Activated CD4-positive, alpha-beta T cell treated with anti-CD3 and anti-CD28 coated beads for 36 hours (primary cell): Measurements from ENCODE around the gene SH2D5. TPM values are rescaled to one million over a fixed set of nuclear protein-coding genes. Genes with fewer than 3 reads are reported as not detected.
"Not testable (repeated sequence)": the region's sequence is repeated elsewhere in the genome, so short reads cannot be mapped to it uniquely, and the experiment has no call there.

ENCODE experiments used
- ATAC-seq: fragments of 200-7000 bp; cut with Tn5 transposase; one replicate; pipeline ENCODE4 v1.10.0; 2021; ENCODE audit warnings: mild to moderate bottlenecking, moderate library complexity
- CTCF ChIA-PET: fragments of 350-600 bp; sonication (Branson Sonifier 250); formaldehyde crosslinking; loops from one replicate; lab custom pipeline; 2021; ENCODE audit warnings: antibody characterized with exemption; lab: Charles Lee
- POLR2A ChIA-PET: fragments of 350-600 bp; sonication (Branson Sonifier 250); formaldehyde crosslinking; loops from one replicate; lab custom pipeline; 2021; ENCODE audit warnings: antibody characterized with exemption, inconsistent platforms; lab: Charles Lee
- DNase-seq: peaks from one replicate; pipeline ENCODE4 v3.0.0-alpha.2; 2020
- H3K27ac Mint-ChIP-seq: one replicate; pipeline ENCODE4 v1.8.0; 2021; ENCODE audit warnings: mixed read lengths
- H3K27me3 Mint-ChIP-seq: one replicate; pipeline ENCODE4 v1.8.0; 2021; ENCODE audit warnings: mixed read lengths
- H3K36me3 Mint-ChIP-seq: one replicate; pipeline ENCODE4 v1.8.0; 2021; ENCODE audit warnings: low read depth, mixed read lengths
- H3K4me1 Mint-ChIP-seq: one replicate; pipeline ENCODE4 v1.8.0; 2021; ENCODE audit warnings: mixed read lengths
- H3K4me3 Mint-ChIP-seq: one replicate; pipeline ENCODE4 v1.8.0; 2021; ENCODE audit warnings: mild to moderate bottlenecking, moderate library complexity, mixed read lengths
- H3K9me3 Mint-ChIP-seq: one replicate; pipeline ENCODE4 v1.8.0; 2021; ENCODE audit warnings: low read depth, mixed read lengths
- intact Hi-C, 2 experiments: fragments of 100-400 bp; cut with DNase I in 1 of 2; cut with micrococcal nuclease in 1 of 2; formaldehyde crosslinking; loops; one replicate each; pipeline versions ENCODE4 v1.14.2 to v1.15.1; 2022 to 2024; cut with DNase I, micrococcal nuclease
- total RNA-seq, 2 experiments: library from RNA; stranded (reverse); gene quantifications; one replicate each; pipeline ENCODE4 v1.2.3, GENCODE V29; 2021

SH2D5 gene
- total RNA-seq, 2 experiments from 2014 or later, result 0.32 to 0.51 TPM

GRCh38 chr1:20719871-20720620, 12.5 kb downstream of the SH2D5 start:
- H3K27me3 Mint-ChIP-seq, result peaks cover 24% of the 10 kb centered on the region
- no peak overlapping the region for H3K27ac Mint-ChIP-seq
- peaks cover 8% of the 10 kb centered on the region for H3K4me1 Mint-ChIP-seq
- ATAC-seq, result no peak
- no peak overlapping the region for H3K4me3 Mint-ChIP-seq
- intact Hi-C loops, result loop anchor here in 1 of 2 experiments (2.0 kb wide), 1 partner anchor 67 kb away; the partner anchor contains the start of gene HP1BP3
- H3K9me3 Mint-ChIP-seq, result no peaks in the 10 kb centered on the region
- POLR2A ChIA-PET, result interaction anchor here (0.6 kb wide), 1 partner anchor 1791 kb away, joined by 4 read pairs; no protein-coding TSS in a partner anchor
- H3K36me3 Mint-ChIP-seq, result no peaks in the 10 kb centered on the region
- CTCF ChIA-PET, result interaction anchor here (0.8 to 1.3 kb wide), 3 partner anchors 8 to 454 kb away, joined by 3 to 5 read pairs (median 3); no protein-coding TSS in a partner anchor
- DNase-seq, result no peak

- POLR2A ChIA-PET, result no interaction called here
- Mint-ChIP-seq H3K36me3 (no peaks in the 10 kb centered on the region), H3K27ac (no peak overlapping the region), H3K27me3 (peaks cover 24% of the 10 kb centered on the region), H3K4me1 (peaks cover 8% of the 10 kb centered on the region), H3K9me3 (no peaks in the 10 kb centered on the region), H3K4me3 (no peak overlapping the region)
- DNase-seq (no peak), ATAC-seq (no peak)
- intact Hi-C loops, result loop anchor here in 1 of 2 experiments (2.0 kb wide), 1 partner anchor 68 kb away; the partner anchor contains the start of gene HP1BP3
- CTCF ChIA-PET, result interaction anchor here (0.6 to 1.3 kb wide), 4 partner anchors 9 to 1399 kb away, joined by 3 to 5 read pairs (median 3); no protein-coding TSS in a partner anchor
These were observed 13.2 kb downstream of the SH2D5 start for GRCh38 chr1:20719261-20719660.

- not testable (repeated sequence) for H3K27ac Mint-ChIP-seq, DNase-seq, H3K36me3 Mint-ChIP-seq, ATAC-seq, H3K9me3 Mint-ChIP-seq, H3K4me1 Mint-ChIP-seq
- peak overlapping the region; percentile 29 for H3K4me3 Mint-ChIP-seq
- ChIA-PET POLR2A (interaction anchor here (1.0 kb wide), 1 partner anchor 68 kb away, joined by 5 read pairs; the partner anchor contains the start of gene HP1BP3), CTCF (interaction anchor here (0.6 to 1.3 kb wide), 3 partner anchors 12 to 1403 kb away, joined by 3 read pairs; no protein-coding TSS in a partner anchor)
- peaks cover 24% of the 10 kb centered on the region for H3K27me3 Mint-ChIP-seq
- intact Hi-C loops, result loop anchor here in 1 of 2 experiments (2.0 kb wide), 1 partner anchor 68 kb away; the partner anchor contains the start of gene HP1BP3
These were observed 14.1 kb downstream of the SH2D5 start for GRCh38 chr1:20718343-20718882.

- Mint-ChIP-seq H3K9me3 (no peaks in the 10 kb centered on the region), H3K27ac (no peak within 1 kb of the TSS), H3K4me3 (peak within 1 kb of the TSS; percentile 36), H3K4me1 (peaks cover 8% of the 10 kb centered on the region), H3K27me3 (peaks cover 24% of the 10 kb centered on the region), H3K36me3 (no peaks in the 10 kb centered on the region)
- DNase-seq (peak; percentile 77), ATAC-seq (peak; percentile 78)
- ChIA-PET CTCF (interaction anchor here (0.5 to 0.7 kb wide), 2 partner anchors 903 to 1402 kb away, joined by 3 to 5 read pairs; no protein-coding TSS in a partner anchor), POLR2A (interaction anchor here (1.0 kb wide), 1 partner anchor 69 kb away, joined by 5 read pairs; the partner anchor contains the start of gene HP1BP3)
- intact Hi-C loops, result loop anchor here in 1 of 2 experiments (1.0 to 2.0 kb wide), 2 partner anchors 16 to 69 kb away; partner anchors contain the start of gene HP1BP3
These were observed 14.8 kb downstream of the SH2D5 start, which contains the start of gene KIF17 for GRCh38 chr1:20717452-20718342. Gene KIF17, minus strand, starts transcription at chr1:20718007. Its CDS starts 301 bp downstream, at chr1:20717706.

- ATAC-seq, result no peak
- no peak overlapping the region for H3K27ac Mint-ChIP-seq
- peaks cover 8% of the 10 kb centered on the region for H3K4me1 Mint-ChIP-seq
- peaks cover 24% of the 10 kb centered on the region for H3K27me3 Mint-ChIP-seq
- ChIA-PET POLR2A (interaction anchor here (0.7 kb wide), 1 partner anchor 664 kb away, joined by 3 read pairs; no protein-coding TSS in a partner anchor), CTCF (interaction anchor here (0.6 to 1.1 kb wide), 2 partner anchors 479 to 880 kb away, joined by 3 to 4 read pairs; no protein-coding TSS in a partner anchor)
- H3K4me3 Mint-ChIP-seq, result no peak overlapping the region
- no peak for DNase-seq
- intact Hi-C loops, result no loop called here
- H3K9me3 Mint-ChIP-seq, result no peaks in the 10 kb centered on the region
- no peaks in the 10 kb centered on the region for H3K36me3 Mint-ChIP-seq
These were observed 16.3 kb downstream of the SH2D5 start for GRCh38 chr1:20716232-20716631.

- no peak for DNase-seq
- ATAC-seq, result no peak
- Mint-ChIP-seq H3K27me3 (peaks cover 24% of the 10 kb centered on the region), H3K9me3 (no peaks in the 10 kb centered on the region), H3K4me1 (peaks cover 8% of the 10 kb centered on the region), H3K4me3 (no peak overlapping the region), H3K36me3 (no peaks in the 10 kb centered on the region), H3K27ac (no peak overlapping the region)
- POLR2A ChIA-PET, result no interaction called here
- CTCF ChIA-PET, result interaction anchor here (1.1 kb wide), 1 partner anchor 480 kb away, joined by 4 read pairs; no protein-coding TSS in a partner anchor
- intact Hi-C loops, result no loop called here
These were observed 17.1 kb downstream of the SH2D5 start for GRCh38 chr1:20715406-20715805.

- Mint-ChIP-seq H3K9me3 (no peaks in the 10 kb centered on the region), H3K36me3 (no peaks in the 10 kb centered on the region), H3K27ac (no peak overlapping the region), H3K27me3 (peaks cover 17% of the 10 kb centered on the region), H3K4me3 (no peak overlapping the region), H3K4me1 (peaks cover 6% of the 10 kb centered on the region)
- DNase-seq, result no peak
- POLR2A ChIA-PET, result no interaction called here
- ATAC-seq, result no peak
- intact Hi-C loops, result no loop called here
- CTCF ChIA-PET, result no interaction called here
These were observed 19.1 kb downstream of the SH2D5 start for GRCh38 chr1:20713440-20713839.

- peaks cover 6% of the 10 kb centered on the region for H3K4me1 Mint-ChIP-seq
- no peak for ATAC-seq
- ChIA-PET POLR2A (no interaction called here), CTCF (no interaction called here)
- no peak overlapping the region for H3K4me3 Mint-ChIP-seq
- intact Hi-C loops, result no loop called here
- no peak overlapping the region for H3K27ac Mint-ChIP-seq
- H3K36me3 Mint-ChIP-seq, result no peaks in the 10 kb centered on the region
- DNase-seq, result no peak
- H3K9me3 Mint-ChIP-seq, result no peaks in the 10 kb centered on the region
- H3K27me3 Mint-ChIP-seq, result peaks cover 16% of the 10 kb centered on the region
These were observed 20.3 kb downstream of the SH2D5 start for GRCh38 chr1:20712215-20712577.

- intact Hi-C loops, result no loop called here
- POLR2A ChIA-PET, result no interaction called here
These were observed 21.0 kb downstream of the SH2D5 start for GRCh38 chr1:20711285-20712214.

More at GRCh38 chr1:20711285-20712214, 21.0 kb downstream of the SH2D5 start:
- Mint-ChIP-seq H3K4me3 (no peak overlapping the region), H3K27ac (no peak overlapping the region), H3K36me3 (no peaks in the 10 kb centered on the region), H3K27me3 (peaks cover 12% of the 10 kb centered on the region), H3K9me3 (no peaks in the 10 kb centered on the region), H3K4me1 (peaks cover 2% of the 10 kb centered on the region)
- DNase-seq, result no peak
- CTCF ChIA-PET, result no interaction called here
- ATAC-seq, result no peak
